ENCODE measurements around the gene QSOX2. TPM values are rescaled to one million over a fixed set of nuclear protein-coding genes. Genes with fewer than 3 reads are reported as not detected.
A peak's percentile ranks its signal among the peaks of the same experiment; 100 is the strongest.

Gene QSOX2
- total RNA-seq, 6 donors from 2014 or later = 6.9 to 14.8 (median 10.1) TPM

DNA sequence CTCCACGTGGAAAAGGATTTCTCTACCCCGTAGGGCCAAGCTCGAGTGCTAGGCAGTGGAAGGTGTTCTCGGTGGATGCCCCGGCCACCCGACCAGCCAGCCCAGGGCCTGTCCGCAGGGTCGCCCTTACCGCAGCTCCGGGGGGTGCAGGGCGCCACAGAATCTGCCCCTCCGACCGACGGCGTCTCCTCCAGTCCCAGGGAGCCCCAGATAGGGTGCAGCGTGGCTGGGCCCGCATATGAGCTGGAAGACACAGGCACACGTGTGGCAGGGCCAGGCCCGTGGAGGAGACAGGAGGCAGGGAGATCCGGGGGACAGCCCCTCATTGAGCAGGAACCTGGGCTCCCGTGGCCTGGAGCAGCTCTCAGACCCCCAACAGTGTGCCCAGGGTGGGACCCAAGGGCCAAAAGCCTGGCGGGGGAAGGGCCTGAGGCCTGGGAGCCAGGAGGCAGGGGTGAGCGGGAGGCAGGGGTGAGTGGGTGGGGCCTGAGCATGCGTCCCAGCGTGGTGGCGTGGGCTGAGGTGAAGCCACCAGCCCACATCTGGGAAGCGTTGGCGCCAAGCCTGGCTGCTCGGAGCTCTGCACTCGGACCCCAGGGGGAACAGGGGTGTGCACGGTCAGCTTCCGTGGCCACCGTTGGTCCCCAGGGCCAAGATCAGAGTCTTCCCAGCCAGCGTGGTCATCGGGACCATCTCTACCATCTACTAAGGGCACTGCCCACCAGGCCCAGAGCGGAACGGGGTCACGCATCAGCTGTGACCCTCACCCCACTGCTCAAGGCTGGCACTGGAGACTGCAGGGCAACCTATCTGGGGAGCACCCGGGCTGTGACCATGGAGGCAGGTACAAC is 36.0 kb upstream of the QSOX2 start:
- H3K4me1 ChIP-seq = peaks cover 5 to 12% (median 8%) of the 10 kb centered on the region in 4 donors
- 80 to 90% methylated on average over 4 to 34 of the region's 39 CpGs for WGBS, 2 donors
- DNase-seq (peak in 1 of 2 donors; percentile 64), ATAC-seq (ENCODE audit: low FRiP score in 2 of 2) (no peak)
- H3K4me3 ChIP-seq = no peak overlapping the region
- H3K9me3 ChIP-seq = no peaks in the 10 kb centered on the region
- TF ChIP-seq POLR2AphosphoS5 (IDR thresholded peaks at IDR 0.05) (no peak), POLR2A (IDR thresholded peaks at IDR 0.05) (no peak), EP300 (IDR thresholded peaks at IDR 0.05) (no peak)
- TF ChIP-seq, protein P1, sequence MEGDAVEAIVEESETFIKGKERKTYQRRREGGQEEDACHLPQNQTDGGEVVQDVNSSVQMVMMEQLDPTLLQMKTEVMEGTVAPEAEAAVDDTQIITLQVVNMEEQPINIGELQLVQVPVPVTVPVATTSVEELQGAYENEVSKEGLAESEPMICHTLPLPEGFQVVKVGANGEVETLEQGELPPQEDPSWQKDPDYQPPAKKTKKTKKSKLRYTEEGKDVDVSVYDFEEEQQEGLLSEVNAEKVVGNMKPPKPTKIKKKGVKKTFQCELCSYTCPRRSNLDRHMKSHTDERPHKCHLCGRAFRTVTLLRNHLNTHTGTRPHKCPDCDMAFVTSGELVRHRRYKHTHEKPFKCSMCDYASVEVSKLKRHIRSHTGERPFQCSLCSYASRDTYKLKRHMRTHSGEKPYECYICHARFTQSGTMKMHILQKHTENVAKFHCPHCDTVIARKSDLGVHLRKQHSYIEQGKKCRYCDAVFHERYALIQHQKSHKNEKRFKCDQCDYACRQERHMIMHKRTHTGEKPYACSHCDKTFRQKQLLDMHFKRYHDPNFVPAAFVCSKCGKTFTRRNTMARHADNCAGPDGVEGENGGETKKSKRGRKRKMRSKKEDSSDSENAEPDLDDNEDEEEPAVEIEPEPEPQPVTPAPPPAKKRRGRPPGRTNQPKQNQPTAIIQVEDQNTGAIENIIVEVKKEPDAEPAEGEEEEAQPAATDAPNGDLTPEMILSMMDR (IDR thresholded peaks at IDR 0.05) = no peak
- H3K27ac ChIP-seq = no peak overlapping the region
- no peaks in the 10 kb centered on the region for H3K36me3 ChIP-seq
- H3K27me3 ChIP-seq = no peaks in the 10 kb centered on the region

DNA sequence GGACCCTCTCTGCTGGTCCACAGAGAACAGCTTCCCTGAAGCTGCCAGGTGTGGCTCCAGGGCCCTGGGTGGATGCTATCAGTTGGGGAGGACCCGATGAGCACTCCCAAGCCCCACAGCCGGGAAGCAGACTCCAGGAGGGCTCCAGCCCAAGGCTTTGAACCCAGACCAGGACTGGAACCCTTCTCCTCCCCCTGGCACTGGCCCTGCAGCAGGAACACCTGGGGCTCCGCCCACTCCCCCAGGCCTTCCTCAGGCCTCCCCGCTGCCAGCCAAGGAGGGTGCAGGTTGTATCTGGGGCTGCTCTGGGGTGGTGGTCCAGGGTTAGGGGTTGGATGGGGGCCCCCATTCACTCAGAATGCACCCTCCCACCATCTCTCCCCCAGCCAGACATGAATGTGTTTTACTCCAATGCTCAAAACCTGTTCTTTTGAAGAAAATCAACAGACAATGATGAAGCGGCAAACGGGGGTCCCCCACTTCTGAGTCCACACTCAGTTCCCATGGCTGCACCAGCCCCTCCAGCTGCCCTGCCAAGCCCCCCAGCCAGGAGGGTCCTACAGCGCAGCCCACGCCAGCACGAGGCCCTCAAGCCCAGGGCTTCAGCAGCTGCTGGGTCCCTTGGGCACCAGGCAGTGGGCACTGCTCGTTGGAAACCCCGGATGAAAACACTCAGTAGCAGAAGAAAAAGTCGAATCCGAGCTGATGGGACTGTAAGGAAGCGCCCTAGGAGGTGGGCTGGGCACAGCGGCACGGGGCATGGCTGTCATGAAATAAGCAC is 35.1 kb upstream of the QSOX2 start:
- DNase-seq (peak in 1 of 2 donors; percentile 60), ATAC-seq (ENCODE audit: low FRiP score in 2 of 2) (no peak)
- Histone ChIP-seq H3K9me3 (no peaks in the 10 kb centered on the region), H3K27ac (no peak overlapping the region), H3K27me3 (no peaks in the 10 kb centered on the region), H3K4me1 (peaks cover 5 to 12% (median 8%) of the 10 kb centered on the region in 4 donors), H3K4me3 (no peak overlapping the region), H3K36me3 (no peaks in the 10 kb centered on the region)
- TF ChIP-seq EP300 (IDR thresholded peaks at IDR 0.05) (no peak), POLR2AphosphoS5 (IDR thresholded peaks at IDR 0.05) (no peak), POLR2A (IDR thresholded peaks at IDR 0.05) (no peak)
- TF ChIP-seq, protein P1 (IDR thresholded peaks at IDR 0.05) = no peak
- 83 to 91% methylated on average over 9 to 14 of the region's 16 CpGs for WGBS, 2 donors

DNA sequence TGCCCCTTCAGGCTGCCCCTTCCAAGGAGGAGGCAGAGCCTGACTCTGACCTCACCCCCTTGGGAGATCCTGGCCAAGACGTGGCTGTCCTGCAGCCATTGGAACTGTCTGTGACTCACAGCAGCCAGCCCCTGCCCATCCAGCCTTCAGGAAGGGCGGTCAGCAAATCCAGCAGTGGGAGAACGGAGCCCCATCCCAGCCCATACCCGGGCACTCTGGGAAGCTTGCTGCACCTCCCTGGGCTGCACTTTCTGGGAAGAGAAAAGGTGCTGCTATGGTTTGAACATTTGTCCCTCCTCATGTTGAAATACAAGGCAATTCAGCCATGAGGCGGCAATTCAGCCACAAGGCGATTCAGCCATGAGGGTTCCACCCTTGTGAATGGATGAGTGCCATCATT is 33.9 kb upstream of the QSOX2 start:
- H3K27me3 ChIP-seq = no peaks in the 10 kb centered on the region
- no peaks in the 10 kb centered on the region for H3K9me3 ChIP-seq
- ATAC-seq (ENCODE audit: low FRiP score in 2 of 2) (no peak), DNase-seq (no peak)
- H3K4me3 ChIP-seq = no peak overlapping the region
- TF ChIP-seq, protein P1 (IDR thresholded peaks at IDR 0.05) = no peak
- TF ChIP-seq POLR2A (IDR thresholded peaks at IDR 0.05) = no peak
- TF ChIP-seq POLR2AphosphoS5 (IDR thresholded peaks at IDR 0.05) = no peak
- TF ChIP-seq EP300 (IDR thresholded peaks at IDR 0.05) = no peak
- WGBS, 2 donors = 88 to 100% methylated on average over 2 to 6 of the region's 6 CpGs
- no peak overlapping the region for H3K27ac ChIP-seq
- peaks cover 5 to 12% (median 8%) of the 10 kb centered on the region in 4 donors for H3K4me1 ChIP-seq
- no peaks in the 10 kb centered on the region for H3K36me3 ChIP-seq

DNA sequence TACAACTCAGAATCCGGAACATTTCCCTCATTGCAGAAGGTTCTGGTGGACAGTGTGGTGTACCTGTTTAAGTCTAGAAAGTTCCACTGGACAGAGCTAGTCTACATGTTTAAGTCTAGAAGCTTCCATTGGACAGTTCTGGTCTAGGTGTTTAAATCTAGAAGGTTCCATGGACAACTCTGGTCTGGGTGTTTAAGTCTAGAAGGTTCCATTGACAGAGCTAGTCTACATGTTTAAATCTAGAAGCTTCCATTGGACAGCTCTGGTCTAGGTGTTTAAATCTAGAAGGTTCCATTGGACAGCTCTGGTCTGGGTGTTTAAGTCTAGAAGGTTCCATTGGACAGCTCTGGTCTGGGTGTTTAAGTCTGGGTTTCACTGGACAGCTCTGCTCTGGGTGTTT is 33.3 kb upstream of the QSOX2 start:
- TF ChIP-seq POLR2A (IDR thresholded peaks at IDR 0.05) = no peak
- Histone ChIP-seq H3K9me3 (no peaks in the 10 kb centered on the region), H3K36me3 (no peaks in the 10 kb centered on the region), H3K27ac (no peak overlapping the region), H3K4me1 (peaks cover 5 to 12% (median 8%) of the 10 kb centered on the region in 4 donors), H3K27me3 (no peaks in the 10 kb centered on the region), H3K4me3 (no peak overlapping the region)
- ATAC-seq (ENCODE audit: low FRiP score in 2 of 2) (no peak), DNase-seq (no peak)
- 88 to 100% methylated on average over 1 of the region's 1 CpG for WGBS, 2 donors

DNA sequence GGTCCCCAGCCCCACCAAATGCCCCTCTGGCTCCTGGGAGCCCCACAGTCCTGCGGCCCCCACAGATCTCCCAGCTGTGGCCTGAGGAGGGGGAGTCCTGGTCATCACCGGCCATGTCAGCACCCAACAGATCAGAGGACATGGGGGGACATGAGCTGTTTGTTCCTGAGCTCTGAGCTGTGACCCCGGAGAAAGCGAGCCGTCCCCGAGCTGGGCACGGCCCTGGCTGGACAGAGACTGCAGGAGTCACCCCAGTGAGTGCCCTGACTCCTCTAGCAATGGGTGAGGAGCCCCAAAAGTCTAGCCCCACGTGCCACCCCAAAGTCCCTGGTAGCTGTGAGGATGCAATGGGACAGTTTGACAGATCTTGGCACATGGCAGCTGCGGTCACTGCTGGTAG is 32.6 kb upstream of the QSOX2 start:
- Histone ChIP-seq H3K27me3 (no peaks in the 10 kb centered on the region), H3K27ac (no peak overlapping the region), H3K4me1 (peaks cover under 1 to 6% (median 2%) of the 10 kb centered on the region in 4 donors), H3K4me3 (no peak overlapping the region), H3K9me3 (no peaks in the 10 kb centered on the region), H3K36me3 (no peaks in the 10 kb centered on the region)
- 88 to 100% methylated on average over 1 to 8 of the region's 9 CpGs for WGBS, 2 donors
- ATAC-seq (ENCODE audit: low FRiP score in 2 of 2) = no peak
- TF ChIP-seq, protein P1 (IDR thresholded peaks at IDR 0.05) = no peak
- TF ChIP-seq POLR2A (IDR thresholded peaks at IDR 0.05) (no peak), POLR2AphosphoS5 (IDR thresholded peaks at IDR 0.05) (no peak), EP300 (IDR thresholded peaks at IDR 0.05) (no peak)
- peak in 1 of 2 donors; percentile 50 for DNase-seq

Measured in upper lobe of left lung (tissue), 6 donors.